GM18508 (cell line): ENCODE data around the gene DNAJA4.

Experiments used
- ATAC-seq: cut with Tn5 transposase; IDR thresholded peaks from one replicate; pipeline ENCODE4 v1.9.1; 2021; ENCODE audit warnings: moderate number of reproducible peaks; ENCODE audit not compliant: insufficient read depth, unreplicated experiment

Gene DNAJA4

GRCh38 chr15:78264304-78265136, at the start of gene DNAJA4:
Gene DNAJA4 (plus strand): TSS chr15:78264562. CDS start chr15:78264764, 202 bp downstream.
- ATAC-seq, result no peak

GRCh38 chr15:78216276-78217104, 47.9 kb upstream of the DNAJA4 start:
- ATAC-seq, result no peak

GRCh38 chr15:78220713-78221112, 43.6 kb upstream of the DNAJA4 start:
- no peak for ATAC-seq

GRCh38 chr15:78222745-78223395, 41.5 kb upstream of the DNAJA4 start:
- ATAC-seq, result no peak

GRCh38 chr15:78223396-78224022, 40.9 kb upstream of the DNAJA4 start:
- ATAC-seq, result no peak

- ATAC-seq, result no peak
These were observed 40.3 kb upstream of the DNAJA4 start for GRCh38 chr15:78224023-78224411.

- no peak for ATAC-seq
These were observed 38.4 kb upstream of the DNAJA4 start for GRCh38 chr15:78225783-78226541.

- no peak for ATAC-seq
These were observed 35.9 kb upstream of the DNAJA4 start for GRCh38 chr15:78228356-78228996.

GRCh38 chr15:78229431-78230406, 34.6 kb upstream of the DNAJA4 start:
- no peak for ATAC-seq

GRCh38 chr15:78232951-78233350, 31.4 kb upstream of the DNAJA4 start:
- no peak for ATAC-seq

GRCh38 chr15:78233496-78233895, 30.9 kb upstream of the DNAJA4 start:
- ATAC-seq, result no peak

- ATAC-seq, result no peak
These were observed 29.8 kb upstream of the DNAJA4 start, which contains the start of gene ACSBG1 for GRCh38 chr15:78234515-78235040. Gene ACSBG1 (minus strand): TSS chr15:78234565. CDS start chr15:78234501, 64 bp downstream.

GRCh38 chr15:78236491-78236890, 27.9 kb upstream of the DNAJA4 start:
- ATAC-seq, result no peak

GRCh38 chr15:78237146-78237545, 27.2 kb upstream of the DNAJA4 start:
- ATAC-seq, result no peak

- no peak for ATAC-seq
These were observed 24.6 kb upstream of the DNAJA4 start for GRCh38 chr15:78239811-78240210.

GRCh38 chr15:78241017-78241416, 23.3 kb upstream of the DNAJA4 start:
- no peak for ATAC-seq

- ATAC-seq, result no peak
These were observed 22.2 kb upstream of the DNAJA4 start for GRCh38 chr15:78242128-78242527.

- ATAC-seq, result no peak
These were observed 21.3 kb upstream of the DNAJA4 start for GRCh38 chr15:78243058-78243457.
